ENCODE data around the gene ATF7. TPM values are rescaled to one million over a fixed set of nuclear protein-coding genes. Genes with fewer than 3 reads are reported as not detected.

The ATF7 gene
- total and polyA plus RNA-seq, 2 donors (not counting 1 experiment from before 2014, with no cell fraction given): 11.4 to 24.7 TPM

DNA sequence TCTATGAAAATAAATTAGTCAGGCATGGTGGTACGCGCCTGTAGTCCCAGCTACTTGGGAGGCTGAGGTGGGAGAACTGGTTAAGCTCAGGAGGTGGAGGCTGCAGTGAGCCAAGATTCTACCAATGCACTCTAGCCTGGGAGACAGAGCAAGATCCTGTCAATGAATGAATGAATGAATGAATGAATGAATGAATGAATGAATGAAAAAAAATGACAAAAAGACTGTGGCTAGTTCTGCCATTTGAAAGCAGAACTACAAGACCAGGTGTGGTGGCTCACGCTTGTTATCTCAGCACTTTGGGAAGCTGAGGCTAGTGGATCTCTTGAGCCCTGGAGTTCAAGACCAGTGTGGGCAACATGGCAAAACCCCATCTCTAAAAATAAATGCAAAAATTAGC, 86.7 kb downstream of the ATF7 start:
- Histone ChIP-seq H3K4me3 (replicated peaks in 1 of 4; ENCODE audit: control extremely low read depth in 1 of 4, insufficient read depth in 1 of 4, low read depth in 3 of 4, low read length in 4 of 4) (no peak overlapping the region), H3K4me2 (ENCODE audit: extremely low read depth, insufficient read depth, low read length) (no peak overlapping the region), H3K27ac (ENCODE audit: insufficient read depth, low read length) (no peak overlapping the region), H2AFZ (ENCODE audit: low read length) (no peak overlapping the region), H4K20me1 (ENCODE audit: control insufficient read depth, extremely low read depth, insufficient read depth, low read length) (no peaks in the 10 kb centered on the region), H3K27me3 (ENCODE audit: control insufficient read depth, insufficient read depth, low read length) (no peaks in the 10 kb centered on the region), H3K9me3 (ENCODE audit: control insufficient read depth, insufficient read depth, low read depth, low read length) (no peaks in the 10 kb centered on the region), H3K9ac (ENCODE audit: insufficient read depth, low read length) (no peak overlapping the region), H3K36me3 (ENCODE audit: control insufficient read depth, insufficient read depth, low read length) (peaks cover 8% of the 10 kb centered on the region), H3K4me1 (ENCODE audit: control insufficient read depth, extremely low read depth, insufficient read depth, low read length) (no peaks in the 10 kb centered on the region), H3K79me2 (ENCODE audit: control insufficient read depth, insufficient read depth, low read length) (no peaks in the 10 kb centered on the region)
- TF ChIP-seq, protein P1, sequence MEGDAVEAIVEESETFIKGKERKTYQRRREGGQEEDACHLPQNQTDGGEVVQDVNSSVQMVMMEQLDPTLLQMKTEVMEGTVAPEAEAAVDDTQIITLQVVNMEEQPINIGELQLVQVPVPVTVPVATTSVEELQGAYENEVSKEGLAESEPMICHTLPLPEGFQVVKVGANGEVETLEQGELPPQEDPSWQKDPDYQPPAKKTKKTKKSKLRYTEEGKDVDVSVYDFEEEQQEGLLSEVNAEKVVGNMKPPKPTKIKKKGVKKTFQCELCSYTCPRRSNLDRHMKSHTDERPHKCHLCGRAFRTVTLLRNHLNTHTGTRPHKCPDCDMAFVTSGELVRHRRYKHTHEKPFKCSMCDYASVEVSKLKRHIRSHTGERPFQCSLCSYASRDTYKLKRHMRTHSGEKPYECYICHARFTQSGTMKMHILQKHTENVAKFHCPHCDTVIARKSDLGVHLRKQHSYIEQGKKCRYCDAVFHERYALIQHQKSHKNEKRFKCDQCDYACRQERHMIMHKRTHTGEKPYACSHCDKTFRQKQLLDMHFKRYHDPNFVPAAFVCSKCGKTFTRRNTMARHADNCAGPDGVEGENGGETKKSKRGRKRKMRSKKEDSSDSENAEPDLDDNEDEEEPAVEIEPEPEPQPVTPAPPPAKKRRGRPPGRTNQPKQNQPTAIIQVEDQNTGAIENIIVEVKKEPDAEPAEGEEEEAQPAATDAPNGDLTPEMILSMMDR (conservative IDR thresholded peaks at IDR 0.05 in 1 of 2, IDR thresholded peaks at IDR 0.05 in 1 of 2; ENCODE audit: low read depth in 1 of 2, low read length in 2 of 2): no peak
- no peak for TF ChIP-seq EZH2 (IDR thresholded peaks at IDR 0.05; ENCODE audit: low read length, missing control alignments)
- no peak for DNase-seq (ENCODE audit: low read depth in 2 of 2)

- Histone ChIP-seq H3K4me3 (replicated peaks in 1 of 4; ENCODE audit: control extremely low read depth in 1 of 4, insufficient read depth in 1 of 4, low read depth in 3 of 4, low read length in 4 of 4) (no peak overlapping the region), H3K9ac (ENCODE audit: insufficient read depth, low read length) (no peak overlapping the region), H3K4me1 (ENCODE audit: control insufficient read depth, extremely low read depth, insufficient read depth, low read length) (no peaks in the 10 kb centered on the region), H3K79me2 (ENCODE audit: control insufficient read depth, insufficient read depth, low read length) (no peaks in the 10 kb centered on the region), H3K27ac (ENCODE audit: insufficient read depth, low read length) (no peak overlapping the region), H2AFZ (ENCODE audit: low read length) (no peak overlapping the region), H3K9me3 (ENCODE audit: control insufficient read depth, insufficient read depth, low read depth, low read length) (no peaks in the 10 kb centered on the region), H4K20me1 (ENCODE audit: control insufficient read depth, extremely low read depth, insufficient read depth, low read length) (no peaks in the 10 kb centered on the region), H3K27me3 (ENCODE audit: control insufficient read depth, insufficient read depth, low read length) (no peaks in the 10 kb centered on the region), H3K4me2 (ENCODE audit: extremely low read depth, insufficient read depth, low read length) (no peak overlapping the region), H3K36me3 (ENCODE audit: control insufficient read depth, insufficient read depth, low read length) (peaks cover 10% of the 10 kb centered on the region)
- peak; percentile 54 to 69 for DNase-seq (ENCODE audit: low read depth in 2 of 2)
- TF ChIP-seq, protein P1 (conservative IDR thresholded peaks at IDR 0.05 in 1 of 2, IDR thresholded peaks at IDR 0.05 in 1 of 2; ENCODE audit: low read depth in 1 of 2, low read length in 2 of 2): no peak
- TF ChIP-seq EZH2 (IDR thresholded peaks at IDR 0.05; ENCODE audit: low read length, missing control alignments): no peak
Observed at GRCh38 chr12:53538209-53538689, 87.9 kb downstream of the ATF7 start.

DNA sequence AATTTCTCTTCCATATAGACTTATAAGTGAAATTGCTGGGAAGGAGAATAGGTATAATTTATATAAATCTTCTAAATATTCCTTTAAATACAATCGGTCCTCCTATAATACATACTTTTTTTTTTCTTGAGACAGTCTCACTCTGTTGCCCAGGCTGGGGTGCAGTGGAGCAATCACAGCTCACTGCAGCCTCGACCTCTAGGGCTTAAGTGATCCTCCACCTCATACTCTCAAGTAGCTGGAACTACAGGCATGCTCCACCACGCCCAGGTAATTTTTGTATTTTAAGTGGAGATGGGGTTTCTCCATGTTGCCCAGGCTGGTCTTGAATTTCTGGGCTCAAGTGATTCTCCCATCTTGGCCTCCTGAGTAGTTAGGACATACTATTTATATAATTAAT, 89.2 kb downstream of the ATF7 start:
- H3K4me2 ChIP-seq (ENCODE audit: extremely low read depth, insufficient read depth, low read length): no peak overlapping the region
- no peak overlapping the region for H3K9ac ChIP-seq (ENCODE audit: insufficient read depth, low read length)
- H3K27me3 ChIP-seq (ENCODE audit: control insufficient read depth, insufficient read depth, low read length): no peaks in the 10 kb centered on the region
- H3K36me3 ChIP-seq (ENCODE audit: control insufficient read depth, insufficient read depth, low read length): peaks cover 11% of the 10 kb centered on the region
- no peak overlapping the region for H3K27ac ChIP-seq (ENCODE audit: insufficient read depth, low read length)
- no peak overlapping the region for H3K4me3 ChIP-seq (replicated peaks in 1 of 4; ENCODE audit: control extremely low read depth in 1 of 4, insufficient read depth in 1 of 4, low read depth in 3 of 4, low read length in 4 of 4)
- no peaks in the 10 kb centered on the region for H3K9me3 ChIP-seq (ENCODE audit: control insufficient read depth, insufficient read depth, low read depth, low read length)
- no peak overlapping the region for H2AFZ ChIP-seq (ENCODE audit: low read length)
- TF ChIP-seq, protein P1 (conservative IDR thresholded peaks at IDR 0.05 in 1 of 2, IDR thresholded peaks at IDR 0.05 in 1 of 2; ENCODE audit: low read depth in 1 of 2, low read length in 2 of 2): no peak
- TF ChIP-seq EZH2 (IDR thresholded peaks at IDR 0.05; ENCODE audit: low read length, missing control alignments): no peak
- no peaks in the 10 kb centered on the region for H3K4me1 ChIP-seq (ENCODE audit: control insufficient read depth, extremely low read depth, insufficient read depth, low read length)
- H4K20me1 ChIP-seq (ENCODE audit: control insufficient read depth, extremely low read depth, insufficient read depth, low read length): no peaks in the 10 kb centered on the region
- DNase-seq (ENCODE audit: low read depth in 2 of 2): no peak
- no peaks in the 10 kb centered on the region for H3K79me2 ChIP-seq (ENCODE audit: control insufficient read depth, insufficient read depth, low read length)
